Kidney (tissue), 14 donors: ENCODE measurements around the gene CD4. TPM values are rescaled to one million over a fixed set of nuclear protein-coding genes. Genes with fewer than 3 reads are reported as not detected.

Experiments
- DNase-seq, 5 donors: peaks; one replicate each; pipeline ENCODE4 v3.0.0-alpha.2; 2013 to 2020
- FAIRE-seq: peaks from 2 replicates; lab custom pipeline; 2012; peaks lifted over from hg19 to GRCh38; lab: Jason Lieb, UNC
- H3K27ac ChIP-seq, 2 donors: one replicate each; pipeline ENCODE4 v1.7.0; 2013; ENCODE audit warnings: low read depth in 2 of 2, low read length in 2 of 2, inconsistent platforms in 1 of 2
- H3K27me3 ChIP-seq: one replicate; pipeline ENCODE4 v1.7.1; 2013; ENCODE audit warnings: low read length, inconsistent platforms; ENCODE audit not compliant: control insufficient read depth, insufficient read depth
- H3K36me3 ChIP-seq, 3 donors: one replicate each; pipeline versions ENCODE4 v1.7.0 to v1.7.1; 2013; ENCODE audit warnings: low read length in 3 of 3, control low read depth in 1 of 3, inconsistent platforms in 1 of 3; ENCODE audit not compliant: insufficient read depth in 3 of 3, control insufficient read depth in 2 of 3
- H3K4me1 ChIP-seq, 3 donors: one replicate each; pipeline versions ENCODE4 v1.7.0 to v1.7.1; 2013; ENCODE audit warnings: low read length in 3 of 3, inconsistent platforms in 1 of 3, low read depth in 1 of 3; ENCODE audit not compliant: control insufficient read depth in 2 of 3, insufficient read depth in 2 of 3
- H3K4me3 ChIP-seq, 3 donors: one replicate each; pipeline versions ENCODE4 v1.7.0 to v1.8.1; 2013; ENCODE audit warnings: low read length in 3 of 3, control low read depth in 1 of 3, inconsistent platforms in 1 of 3
- H3K9ac ChIP-seq, 3 donors: one replicate each; pipeline versions ENCODE4 v1.7.0 to v1.7.1; 2013; ENCODE audit warnings: low read length in 3 of 3, control low read depth in 1 of 3, inconsistent platforms in 1 of 3
- H3K9me3 ChIP-seq, 3 donors: one replicate each; pipeline versions ENCODE4 v1.7.0 to v1.7.1; 2013; ENCODE audit warnings: low read length in 3 of 3, control low read depth in 1 of 3, inconsistent platforms in 1 of 3; ENCODE audit not compliant: control insufficient read depth in 2 of 3, insufficient read depth in 1 of 3
- intact Hi-C: fragments of 100-400 bp; cut with DNase I; formaldehyde crosslinking; loops from one replicate; pipeline ENCODE4 v1.11.1; 2022
- polyA plus RNA-seq: library from polyadenylated mRNA; stranded (reverse); fragments of 350-450 nt; fragmentation: Illumina TruSeq; extraction: RNeasy Lipid Tissue Mini Kit (QIAGEN cat#74804); gene quantifications from one replicate; pipeline ENCODE4 v1.2.3, GENCODE V29; 2014; ENCODE audit warnings: low read depth, low replicate concordance; ENCODE audit not compliant: insufficient read depth
- total RNA-seq: library from RNA; stranded (reverse); fragmentation: NEBNext Ultra II Directional; extraction: Animal tissue kit (Norgen Biotek cat#: 25700); gene quantifications from one replicate; pipeline ENCODE4 v1.2.1, GENCODE V29; 2021
- TF ChIP-seq, protein P1 (sequence below): IDR thresholded peaks from 3 replicates; pipeline ENCODE4 v1.5.1; 2012; ENCODE audit warnings: mild to moderate bottlenecking, moderate library complexity, borderline replicate concordance; ENCODE audit not compliant: insufficient read depth; ENCODE audit errors: extremely low read depth
- donor health status: control.
- donor health status: control.
- donor health status: control.
- donor health status: control.
- donor health status: control.
- donor health status: DM: yes; HTN: yes; CAD: no.
- donor health status: Normal renal cell carcinoma (clear cell type).

CD4 gene
- total and polyA plus RNA-seq, 2 donors from 2014 or later = 12.2 to 38.1 TPM

DNA sequence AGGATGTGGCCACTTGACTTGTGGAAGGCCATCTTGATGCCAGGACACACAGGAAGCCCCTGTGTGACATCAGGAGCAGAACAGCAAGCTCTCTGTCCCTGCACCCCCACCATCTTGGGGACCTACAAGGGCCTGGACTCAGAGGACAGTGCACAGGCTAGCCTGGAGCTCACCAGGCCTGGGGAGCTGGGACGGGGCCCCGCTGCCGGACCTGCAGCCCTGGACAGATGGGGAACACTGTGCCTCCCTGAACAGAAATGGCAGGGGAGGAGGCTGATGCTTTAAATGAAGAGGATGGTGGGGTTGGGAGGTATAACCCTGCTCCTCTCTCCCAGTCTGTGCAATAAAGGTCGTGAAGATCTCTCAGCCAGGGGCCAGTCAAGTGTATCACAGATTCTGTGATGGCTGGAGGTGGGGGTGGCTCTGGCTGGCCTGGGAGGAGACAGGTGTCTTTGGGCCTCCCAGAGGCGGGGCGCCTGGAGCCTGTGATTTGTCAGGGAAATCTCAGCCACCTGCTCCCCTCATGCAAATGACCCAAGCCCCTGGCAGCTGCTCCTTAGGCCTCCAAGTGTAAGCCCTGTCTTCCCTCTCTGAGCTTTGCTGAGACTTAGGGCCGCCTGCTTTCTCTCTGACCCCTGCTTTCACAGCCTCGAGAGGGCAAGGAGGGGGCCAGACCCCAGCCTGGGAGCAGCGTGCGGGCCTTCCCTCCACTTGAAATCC, 50.3 kb downstream of the CD4 start:
- DNase-seq (no peak), FAIRE-seq (no peak)
- Histone ChIP-seq H3K4me3 (no peak overlapping the region), H3K36me3 (peaks cover 0 to 9% (median 0%) of the 10 kb centered on the region in 3 donors), H3K4me1 (no peaks in the 10 kb centered on the region), H3K27me3 (no peaks in the 10 kb centered on the region), H3K9me3 (no peaks in the 10 kb centered on the region), H3K9ac (no peak overlapping the region), H3K27ac (no peak overlapping the region)
- TF ChIP-seq, protein P1, sequence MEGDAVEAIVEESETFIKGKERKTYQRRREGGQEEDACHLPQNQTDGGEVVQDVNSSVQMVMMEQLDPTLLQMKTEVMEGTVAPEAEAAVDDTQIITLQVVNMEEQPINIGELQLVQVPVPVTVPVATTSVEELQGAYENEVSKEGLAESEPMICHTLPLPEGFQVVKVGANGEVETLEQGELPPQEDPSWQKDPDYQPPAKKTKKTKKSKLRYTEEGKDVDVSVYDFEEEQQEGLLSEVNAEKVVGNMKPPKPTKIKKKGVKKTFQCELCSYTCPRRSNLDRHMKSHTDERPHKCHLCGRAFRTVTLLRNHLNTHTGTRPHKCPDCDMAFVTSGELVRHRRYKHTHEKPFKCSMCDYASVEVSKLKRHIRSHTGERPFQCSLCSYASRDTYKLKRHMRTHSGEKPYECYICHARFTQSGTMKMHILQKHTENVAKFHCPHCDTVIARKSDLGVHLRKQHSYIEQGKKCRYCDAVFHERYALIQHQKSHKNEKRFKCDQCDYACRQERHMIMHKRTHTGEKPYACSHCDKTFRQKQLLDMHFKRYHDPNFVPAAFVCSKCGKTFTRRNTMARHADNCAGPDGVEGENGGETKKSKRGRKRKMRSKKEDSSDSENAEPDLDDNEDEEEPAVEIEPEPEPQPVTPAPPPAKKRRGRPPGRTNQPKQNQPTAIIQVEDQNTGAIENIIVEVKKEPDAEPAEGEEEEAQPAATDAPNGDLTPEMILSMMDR = no peak
- intact Hi-C loops = no loop called here

- no peaks in the 10 kb centered on the region for H3K27me3 ChIP-seq
- H3K9me3 ChIP-seq = no peaks in the 10 kb centered on the region
- TF ChIP-seq, protein P1 = no peak
- H3K36me3 ChIP-seq = peaks cover 0 to 9% (median 0%) of the 10 kb centered on the region in 3 donors
- no peak overlapping the region for H3K4me3 ChIP-seq
- H3K9ac ChIP-seq = no peak overlapping the region
- H3K4me1 ChIP-seq = no peaks in the 10 kb centered on the region
- FAIRE-seq (no peak), DNase-seq (no peak)
- no peak overlapping the region for H3K27ac ChIP-seq
- intact Hi-C loops = no loop called here
Measured at GRCh38 chr12:6840330-6840729, 51.0 kb downstream of the CD4 start.

DNA sequence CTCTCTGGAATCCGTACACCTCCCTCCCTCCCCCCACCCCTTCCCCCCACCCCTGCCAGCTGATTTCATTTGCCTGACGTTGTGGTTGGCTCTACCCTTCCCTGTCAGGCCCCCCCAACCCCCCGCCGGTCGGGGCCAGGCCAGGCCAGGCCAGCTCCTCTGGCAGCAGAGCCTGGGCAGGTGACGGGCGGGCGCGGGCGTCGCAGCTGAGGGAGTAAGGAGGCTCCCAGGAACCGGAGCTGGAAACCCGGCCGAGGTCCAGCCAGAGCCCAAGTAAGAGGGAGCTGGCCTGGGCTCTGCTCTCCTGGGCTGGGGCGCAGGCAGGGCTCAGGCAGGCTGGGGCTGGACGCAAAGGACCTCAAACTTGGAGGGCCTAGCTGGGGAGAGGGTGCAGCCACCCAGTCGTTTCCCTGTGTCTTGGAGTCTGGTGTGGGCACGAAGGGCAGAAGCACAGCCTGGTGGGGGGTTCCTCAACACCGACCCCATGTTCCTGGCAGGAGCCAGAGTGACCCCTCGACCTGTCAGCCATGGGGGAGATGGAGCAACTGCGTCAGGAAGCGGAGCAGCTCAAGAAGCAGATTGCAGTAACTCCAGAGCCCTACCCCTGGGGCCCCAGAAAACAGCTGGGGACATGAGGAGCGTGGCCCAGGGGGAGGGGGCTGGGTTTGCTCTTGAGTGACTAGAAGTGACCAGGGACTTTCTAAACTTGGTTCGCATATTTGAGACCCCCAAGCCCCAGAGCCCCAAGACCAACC, 51.6 kb downstream of the CD4 start, which contains the start of gene GNB3:
Gene GNB3 (plus strand): TSS at position 165 of the 755 bp plus-strand sequence. CDS start 363 bp downstream, at position 528.
- TF ChIP-seq, protein P1 = no peak
- Histone ChIP-seq H3K27me3 (no peaks in the 10 kb centered on the region), H3K36me3 (peaks cover 0 to 9% (median 0%) of the 10 kb centered on the region in 3 donors), H3K9ac (no peak within 1 kb of the TSS), H3K9me3 (no peaks in the 10 kb centered on the region), H3K27ac (no peak within 1 kb of the TSS), H3K4me3 (no peak within 1 kb of the TSS), H3K4me1 (no peaks in the 10 kb centered on the region)
- FAIRE-seq (no peak), DNase-seq (peak in 2 of 5 donors; percentile 51 to 80)
- intact Hi-C loops = no loop called here
